Stimulated activated CD4-positive, alpha-beta T cell treated with anti-CD3 and anti-CD28 coated beads, Interleukin-2, amount 100 ng/mL, for 4 hours (primary cell): ENCODE measurements around the gene ABCC9.
"Not testable (repeated sequence)": the region's sequence is repeated elsewhere in the genome, so short reads cannot be mapped to it uniquely, and the experiment has no call there.

Experiments used
- DNase-seq: peaks from one replicate; pipeline ENCODE4 v3.0.0-alpha.2; 2020; ENCODE audit warnings: low read depth

ABCC9 gene

DNA sequence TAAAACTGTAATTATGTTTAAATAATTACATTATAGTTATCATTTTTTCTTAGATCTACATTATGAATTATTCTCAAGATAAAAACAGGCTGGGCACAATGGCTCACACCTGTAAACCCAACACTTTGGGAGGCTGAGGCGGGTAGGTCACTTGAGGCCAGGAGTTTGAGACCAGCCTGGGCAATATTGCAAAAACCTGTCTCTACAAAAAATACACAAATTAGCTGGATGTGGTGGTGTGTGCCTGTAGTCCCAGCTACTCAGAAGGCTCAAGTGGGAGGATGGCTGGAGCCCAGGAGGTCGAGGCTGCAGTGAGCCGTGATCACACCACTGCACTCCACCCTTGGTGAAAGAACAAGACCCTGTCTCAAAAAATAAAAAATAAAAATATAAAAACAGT is 126.4 kb downstream of the ABCC9 start:
- DNase-seq: no peak

DNA sequence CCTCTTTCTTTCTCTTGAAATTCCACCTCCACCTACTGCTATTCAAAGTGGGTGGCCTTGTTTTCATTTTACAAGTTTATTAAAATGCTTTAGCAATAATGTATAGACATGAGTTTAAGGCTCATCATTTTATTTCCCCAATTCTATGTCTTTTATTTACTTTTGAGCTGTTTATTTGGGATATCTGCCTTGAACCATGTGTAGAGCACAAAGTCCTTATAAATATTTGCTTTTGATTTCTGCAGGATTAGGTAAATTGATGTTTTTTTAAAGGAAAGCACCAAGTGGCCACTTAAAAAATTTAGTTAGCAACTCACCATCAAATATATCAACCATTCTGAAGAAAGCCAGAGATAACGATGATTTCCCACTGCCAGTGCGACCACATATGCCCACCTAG is 126.9 kb downstream of the ABCC9 start:
- no peak for DNase-seq

DNA sequence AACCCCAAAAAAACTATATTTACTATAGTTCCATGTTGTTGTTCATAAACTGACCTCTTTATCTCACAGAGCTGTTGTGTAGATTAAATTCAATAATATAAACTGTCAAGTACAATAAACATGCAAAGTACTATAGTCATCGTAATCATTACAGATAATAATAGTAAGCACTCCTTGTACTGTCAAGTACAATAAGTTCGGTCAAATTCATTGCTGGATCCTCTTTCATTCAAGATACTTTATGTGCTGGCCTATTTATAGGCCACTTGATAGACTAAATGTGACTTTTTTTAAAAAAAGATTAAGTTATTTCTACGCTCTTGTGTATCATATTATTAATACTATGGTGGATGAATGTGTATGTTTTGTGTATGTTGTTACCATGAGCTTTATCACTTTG is 127.5 kb downstream of the ABCC9 start:
- DNase-seq: no peak

DNA sequence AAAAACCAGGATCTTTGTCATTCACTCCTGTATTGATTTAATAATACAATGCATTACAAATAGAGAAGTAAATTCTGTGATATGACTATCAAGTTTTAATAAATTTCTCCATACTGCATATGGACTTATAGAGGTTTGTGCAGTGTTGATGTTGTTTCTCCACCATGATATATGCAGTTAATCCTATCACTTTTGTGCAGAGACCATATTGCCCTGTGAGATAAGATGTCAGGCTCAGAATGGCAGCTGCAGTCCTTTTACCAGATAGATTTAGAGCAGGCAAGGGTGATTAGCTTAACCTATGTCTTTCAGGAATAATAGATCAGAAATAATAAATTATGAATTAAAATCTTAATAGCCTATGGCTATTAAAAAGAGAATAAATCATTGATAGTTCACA is 128.1 kb downstream of the ABCC9 start:
- no peak for DNase-seq

DNA sequence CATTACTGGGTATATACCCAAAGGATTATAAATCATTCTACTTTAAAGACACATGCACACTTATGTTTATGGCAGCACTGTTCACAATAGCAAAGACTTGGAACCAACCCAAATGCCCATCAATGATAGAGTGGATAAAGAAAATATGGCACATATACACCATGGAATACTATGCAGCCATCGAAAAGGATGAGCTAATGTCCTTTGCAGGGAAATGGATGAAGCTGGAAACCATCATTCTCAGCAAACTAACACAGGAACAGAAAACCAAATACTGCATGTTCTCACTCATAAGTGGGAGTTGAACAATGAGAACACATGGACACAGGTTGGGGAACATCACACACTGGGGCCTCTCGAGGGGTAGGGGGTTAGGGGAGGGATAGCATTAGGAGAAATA is 128.9 kb downstream of the ABCC9 start:
- not testable (repeated sequence) for DNase-seq

DNA sequence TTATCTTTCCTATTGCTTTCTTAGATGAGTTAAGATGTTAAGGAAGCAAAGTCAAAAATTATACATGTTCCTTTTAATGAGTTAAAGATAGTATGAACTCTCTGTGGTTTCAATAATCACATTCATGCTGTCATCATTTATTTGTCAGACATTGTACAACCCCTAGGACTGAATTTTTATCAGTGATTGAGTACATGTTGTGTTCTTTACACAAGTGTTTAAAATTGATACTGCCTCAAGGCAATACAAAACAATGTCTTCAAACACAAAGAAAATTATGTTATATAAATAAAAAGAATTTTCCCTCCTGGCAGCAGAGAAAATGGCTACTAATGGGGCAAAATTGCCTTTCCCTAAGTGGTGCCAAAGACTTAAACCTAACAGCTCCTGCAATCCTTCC is 132.1 kb downstream of the ABCC9 start:
- no peak for DNase-seq

DNA sequence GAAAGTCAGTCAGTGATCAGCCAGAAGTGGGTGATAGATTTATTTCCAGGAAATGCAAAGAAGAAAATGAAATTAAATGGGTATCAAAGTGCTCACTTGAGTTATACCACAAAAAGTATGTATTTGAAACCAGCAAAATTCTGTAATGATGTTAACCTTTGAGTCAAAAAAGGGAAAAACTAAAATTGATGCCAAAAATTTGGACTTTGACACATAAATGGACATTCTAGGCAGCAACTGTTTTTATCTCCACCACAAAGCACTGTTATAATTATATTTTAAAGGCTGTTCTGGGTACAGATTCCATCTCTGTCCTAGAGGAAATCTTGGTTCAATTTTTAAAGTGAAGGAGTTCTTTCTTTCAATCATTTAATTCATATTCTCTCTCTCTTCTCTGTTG is 135.0 kb downstream of the ABCC9 start:
- no peak for DNase-seq

DNA sequence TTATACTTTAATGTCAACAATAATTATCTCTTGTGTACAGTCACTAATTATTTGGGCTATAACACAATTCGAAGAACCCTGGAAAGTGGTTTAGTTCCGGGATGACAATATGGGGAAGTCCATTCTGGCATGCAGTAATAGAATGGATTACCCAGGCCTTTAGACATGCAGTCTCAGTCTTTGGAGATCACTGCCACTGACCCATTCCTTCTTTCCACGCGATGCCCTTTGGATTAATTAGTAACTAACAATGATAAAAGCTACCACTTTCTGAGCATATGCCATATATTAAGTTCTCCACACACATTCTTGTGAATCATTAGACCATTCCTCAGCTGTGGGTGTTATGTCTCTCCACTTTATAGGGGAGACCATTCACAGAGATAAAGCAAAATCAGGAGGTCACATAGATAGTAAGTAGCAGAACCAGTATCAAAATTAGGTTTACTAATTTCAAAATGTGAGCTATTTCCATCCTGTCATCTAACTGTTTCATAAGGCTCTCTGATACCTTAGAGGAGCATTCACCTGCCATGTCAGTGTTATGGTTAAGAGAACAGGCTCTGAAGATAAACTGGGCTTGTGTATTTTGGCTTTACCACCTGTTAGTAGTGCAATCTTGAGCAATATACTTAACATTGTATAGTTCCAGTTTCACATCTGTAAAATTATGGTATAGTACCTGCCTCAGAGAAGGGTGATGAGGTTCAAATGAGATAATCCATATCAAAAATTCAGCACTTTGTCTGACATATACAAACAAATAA is 139.5 kb downstream of the ABCC9 start:
- DNase-seq: no peak

DNA sequence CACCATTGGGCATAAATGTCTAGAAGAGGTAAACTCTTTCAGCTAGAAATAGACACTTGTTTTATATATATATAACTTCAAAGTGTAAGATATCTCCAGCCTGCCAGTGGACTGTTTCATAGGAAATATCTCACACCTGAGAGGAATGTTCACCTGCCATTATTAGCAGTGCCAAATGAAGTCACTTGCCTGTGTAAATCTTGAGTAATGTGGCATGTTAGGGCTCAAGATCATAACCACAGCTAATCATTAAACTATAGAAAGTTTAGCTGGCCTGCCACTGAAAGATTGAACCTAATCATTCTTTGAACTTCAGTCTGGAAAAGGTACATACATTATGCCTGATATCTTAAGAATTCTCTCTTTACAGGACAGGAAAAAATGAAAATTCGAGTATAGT is 141.2 kb downstream of the ABCC9 start:
- no peak for DNase-seq

DNA sequence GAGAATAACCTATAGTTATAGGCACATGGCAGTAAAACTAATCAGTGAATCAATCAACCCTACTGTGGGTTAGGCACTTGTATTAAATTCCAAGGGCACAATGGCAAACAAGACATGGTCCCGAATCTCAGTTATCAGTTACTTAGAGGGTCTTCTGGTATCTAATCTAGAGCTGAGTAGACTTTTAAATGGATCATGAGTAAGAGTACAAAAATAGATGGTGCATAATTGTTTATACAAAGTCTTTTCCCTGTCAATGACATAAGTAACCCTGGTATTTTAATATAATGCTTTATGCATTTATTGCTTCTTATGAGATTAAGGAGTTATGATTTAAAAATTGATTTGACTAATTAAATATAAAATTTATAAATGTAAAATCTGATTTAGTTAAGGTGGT is 143.7 kb downstream of the ABCC9 start:
- DNase-seq: no peak

DNA sequence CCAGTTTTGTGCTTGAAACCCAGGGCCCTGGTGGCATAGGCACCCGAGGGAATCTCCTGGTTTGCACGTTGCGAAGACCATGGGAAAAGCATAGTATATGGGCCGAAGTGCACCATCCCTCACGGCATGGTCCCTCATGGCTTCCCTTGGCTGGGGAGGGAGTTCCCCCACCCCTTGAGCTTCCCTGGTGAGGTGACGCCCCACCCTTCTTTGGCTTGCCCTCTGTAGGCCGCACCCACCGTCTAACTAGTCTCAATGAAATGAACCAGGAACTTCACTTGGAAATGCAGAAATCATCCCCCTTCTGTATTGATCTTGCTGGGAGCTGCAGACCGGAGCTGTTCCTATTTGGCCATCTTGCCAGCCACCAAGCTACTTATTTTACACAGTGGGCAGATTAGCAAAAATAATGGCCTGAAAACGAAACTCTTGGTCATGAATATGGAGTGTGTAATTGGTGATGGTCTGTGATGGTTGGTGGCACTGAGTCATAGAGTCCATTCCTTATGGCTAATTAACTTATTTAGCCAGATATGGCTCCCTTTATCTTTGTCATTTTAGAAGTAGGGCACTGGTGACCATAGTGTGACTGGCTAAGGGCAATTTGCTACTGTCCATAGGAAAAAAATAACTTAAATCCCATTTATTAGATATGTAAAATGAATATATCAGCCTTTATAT is 145.4 kb downstream of the ABCC9 start:
- DNase-seq: no peak

DNA sequence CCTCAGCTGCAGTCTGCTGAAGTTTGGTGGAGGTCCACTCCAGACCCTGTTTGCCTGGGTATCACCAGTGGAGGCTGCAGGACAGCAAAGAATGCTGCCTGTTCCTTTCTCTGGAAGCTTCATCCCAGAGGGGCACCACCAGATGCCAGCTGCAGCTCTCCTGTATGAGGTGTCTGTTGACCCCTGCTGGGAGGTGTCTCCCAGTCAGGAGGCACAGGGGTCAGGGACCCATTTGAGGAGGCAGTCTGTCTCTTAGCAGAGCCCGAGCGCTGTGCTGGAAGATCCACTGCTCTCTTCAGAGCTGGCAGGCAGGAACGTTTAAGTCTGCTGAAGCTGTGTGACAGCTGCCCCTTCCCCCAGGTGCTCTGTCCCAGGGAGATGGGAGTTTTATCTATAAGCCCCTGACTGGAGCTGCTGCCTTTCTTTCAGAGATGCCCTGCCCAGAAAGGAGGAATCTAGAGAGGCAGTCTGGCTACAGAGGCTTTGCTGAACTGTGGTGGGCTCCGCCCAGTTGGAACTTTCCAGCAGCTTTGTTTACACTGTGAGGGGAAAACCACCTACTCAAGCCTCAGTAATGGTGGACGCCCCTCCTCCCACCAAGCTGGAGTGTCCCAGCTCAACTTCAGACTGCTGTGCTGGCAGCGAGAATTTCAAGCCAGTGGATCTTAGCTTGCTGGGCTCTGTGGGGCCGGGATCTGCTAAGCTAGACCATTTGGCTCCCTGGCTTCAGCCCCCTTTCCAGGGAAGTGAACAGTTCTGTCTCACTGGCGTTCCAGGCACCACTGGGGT is 146.2 kb downstream of the ABCC9 start:
- DNase-seq: not testable (repeated sequence)

DNA sequence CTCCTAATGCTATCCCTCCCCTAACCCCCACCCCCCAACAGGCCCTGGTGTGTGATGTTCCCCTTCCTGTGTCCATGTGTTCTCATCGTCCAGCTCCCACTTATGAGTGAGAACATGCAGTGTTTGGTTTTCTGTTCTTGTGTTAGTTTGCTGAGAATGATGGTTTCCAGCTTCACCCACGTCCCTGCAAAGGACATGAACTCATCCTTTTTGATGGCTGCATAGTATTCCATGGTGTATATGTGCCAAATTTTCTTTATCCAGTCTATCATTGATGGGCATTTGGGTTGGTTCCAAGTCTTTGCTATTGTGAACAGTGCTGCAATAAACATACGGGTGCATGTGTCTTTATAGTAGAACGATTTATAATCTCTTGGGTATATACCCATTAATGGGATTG is 151.5 kb downstream of the ABCC9 start:
- DNase-seq: not testable (repeated sequence)

DNA sequence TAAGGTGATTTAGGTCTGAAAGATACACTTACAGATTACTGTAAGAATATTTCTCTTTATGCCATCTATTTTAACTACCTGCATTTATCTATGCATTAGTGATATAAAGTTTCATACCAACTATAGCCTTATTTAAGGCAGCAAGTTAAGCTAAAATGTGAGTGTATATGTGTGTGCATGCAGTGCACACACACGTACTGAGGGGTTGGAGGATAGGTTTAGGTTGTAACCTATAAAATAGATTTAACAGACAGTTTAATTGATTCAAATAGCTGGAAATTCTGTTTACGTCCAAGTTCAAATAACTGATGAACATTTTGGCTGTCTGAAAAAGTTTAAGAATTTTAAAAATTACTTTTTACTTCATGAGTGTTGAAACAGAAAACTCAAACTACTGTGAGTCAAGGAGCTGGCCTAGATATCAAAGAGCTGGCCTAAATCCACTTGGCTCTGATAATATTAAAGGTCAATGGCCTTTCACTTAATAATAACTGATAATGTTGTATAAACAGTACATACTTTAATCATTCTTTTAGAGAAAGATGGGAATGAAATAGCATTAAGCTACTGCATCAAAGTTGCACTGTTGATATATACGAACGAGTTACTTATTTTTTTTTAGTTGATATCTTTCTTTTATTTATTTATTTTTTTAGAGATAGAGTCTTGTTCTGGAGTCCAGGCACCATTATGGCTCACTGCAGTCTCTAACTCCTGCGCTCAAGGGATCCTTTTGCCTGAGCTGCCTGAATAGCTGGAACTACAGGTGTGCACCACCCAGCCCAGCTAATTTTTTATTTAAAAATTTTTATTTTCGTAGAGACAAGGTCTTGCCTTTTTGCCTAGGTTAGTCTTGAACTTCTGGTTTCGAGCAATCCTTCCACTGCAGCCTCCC is 152.9 kb downstream of the ABCC9 start:
- DNase-seq: no peak

DNA sequence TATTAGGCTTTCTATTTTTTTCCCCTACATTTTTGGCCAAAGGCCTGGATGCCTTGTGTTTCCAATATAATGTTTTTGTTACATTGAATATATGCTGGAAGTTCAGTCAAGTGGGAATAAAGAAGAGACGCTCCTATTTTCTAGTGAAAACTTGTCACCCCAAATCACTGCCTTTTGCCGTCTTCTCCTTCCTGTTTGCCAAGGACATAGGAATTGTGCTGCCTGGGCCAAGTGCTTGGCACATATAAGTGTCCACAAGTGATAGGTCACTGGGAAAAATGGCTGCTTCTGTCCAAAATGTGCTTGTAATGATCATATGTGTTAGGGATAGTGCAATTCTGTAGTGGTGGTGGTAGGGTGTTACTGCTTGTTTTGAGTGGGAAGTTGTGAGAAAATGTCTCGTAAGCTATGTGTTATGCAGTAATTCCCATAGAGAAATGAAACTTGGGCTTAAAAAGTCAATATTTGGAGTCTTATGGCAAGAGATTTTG is 155.1 kb downstream of the ABCC9 start:
- no peak for DNase-seq

DNA sequence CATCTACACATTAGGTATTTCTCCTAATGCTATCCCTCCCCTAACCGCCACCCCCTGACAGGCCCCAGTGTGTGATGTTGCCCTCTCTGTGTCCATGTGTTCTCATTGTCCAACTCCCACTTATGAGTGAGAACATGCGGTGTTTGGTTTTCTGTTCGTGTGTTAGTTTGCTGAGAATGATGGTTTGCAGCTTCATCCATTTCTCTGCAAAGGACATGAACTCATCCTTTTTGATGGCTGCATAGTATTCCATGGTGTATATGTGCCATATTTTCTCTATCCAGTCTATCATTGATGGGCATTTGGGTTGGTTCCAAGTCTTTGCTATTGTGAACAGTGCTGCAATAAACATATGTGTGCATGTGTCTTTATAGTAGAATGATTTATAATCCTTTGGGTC is 158.5 kb downstream of the ABCC9 start:
- not testable (repeated sequence) for DNase-seq

DNA sequence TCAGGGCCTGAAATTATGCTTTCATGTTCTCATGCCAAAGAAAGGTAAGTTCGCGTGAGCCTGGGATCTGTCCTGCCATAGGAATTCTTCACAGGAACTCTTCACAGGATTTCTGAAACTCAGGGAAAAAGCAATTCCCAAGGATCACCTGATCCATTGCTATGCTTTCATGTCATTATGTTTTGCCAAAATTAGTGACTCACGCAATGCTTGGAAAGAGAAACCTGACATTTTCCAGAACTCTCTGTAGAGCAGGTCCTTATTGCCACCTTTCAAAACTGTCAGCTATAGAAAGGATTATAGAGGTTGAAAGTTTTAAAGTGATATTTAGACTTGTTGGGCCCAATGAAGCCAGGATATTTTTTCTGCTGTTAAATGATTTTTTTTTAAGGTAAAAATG is 160.4 kb downstream of the ABCC9 start:
- DNase-seq: no peak

DNA sequence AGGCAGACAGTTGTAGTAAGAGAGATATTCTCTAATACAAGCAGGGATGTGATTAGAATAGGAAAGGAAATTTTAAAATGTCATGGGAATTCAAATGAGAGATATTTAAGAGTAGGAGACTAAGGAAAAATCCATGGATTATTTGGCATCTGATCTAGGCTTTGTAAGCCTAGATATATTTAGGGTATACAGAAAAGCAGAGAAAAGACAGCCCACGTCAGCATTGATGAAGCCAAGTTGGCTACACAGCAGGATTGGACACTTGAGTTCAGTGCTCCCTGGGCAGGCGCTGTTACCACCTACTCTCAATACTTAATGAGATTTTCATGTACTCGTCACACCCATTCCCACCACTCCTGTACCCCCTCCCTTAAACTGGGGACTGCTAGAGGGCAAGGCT is 165.1 kb downstream of the ABCC9 start:
- no peak for DNase-seq

DNA sequence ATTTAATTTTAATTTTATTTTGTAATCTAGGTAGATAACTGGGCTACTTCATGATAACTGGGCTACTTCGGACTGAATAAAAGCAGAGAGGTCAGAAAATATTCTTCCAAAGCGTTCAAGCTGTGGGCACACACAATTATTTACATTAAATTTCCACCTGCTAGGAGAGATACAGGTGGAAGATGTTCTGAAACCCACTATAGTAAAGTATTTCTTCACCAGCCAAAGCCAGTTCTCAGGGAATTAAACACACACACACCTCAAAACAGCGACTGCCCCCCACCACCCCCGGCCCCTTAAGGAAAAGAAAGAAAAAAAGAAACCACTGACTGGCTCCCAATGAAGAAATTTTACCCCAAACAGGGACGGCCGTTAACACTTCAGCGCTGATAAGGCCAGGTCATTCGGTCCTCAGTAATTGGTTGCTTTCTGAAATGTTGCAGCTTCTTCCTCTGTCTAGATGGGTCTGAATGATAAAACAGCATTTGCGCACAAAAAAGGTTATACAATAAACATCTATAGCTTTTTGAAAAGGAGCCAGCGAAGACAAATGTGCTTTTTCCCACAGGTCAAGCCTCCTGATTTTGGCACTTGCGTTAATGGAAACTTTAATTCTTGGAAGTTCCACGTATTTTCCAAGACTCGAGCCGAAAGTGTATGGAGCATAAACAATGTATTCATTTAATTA is 165.9 kb downstream of the ABCC9 start:
- DNase-seq: no peak

DNA sequence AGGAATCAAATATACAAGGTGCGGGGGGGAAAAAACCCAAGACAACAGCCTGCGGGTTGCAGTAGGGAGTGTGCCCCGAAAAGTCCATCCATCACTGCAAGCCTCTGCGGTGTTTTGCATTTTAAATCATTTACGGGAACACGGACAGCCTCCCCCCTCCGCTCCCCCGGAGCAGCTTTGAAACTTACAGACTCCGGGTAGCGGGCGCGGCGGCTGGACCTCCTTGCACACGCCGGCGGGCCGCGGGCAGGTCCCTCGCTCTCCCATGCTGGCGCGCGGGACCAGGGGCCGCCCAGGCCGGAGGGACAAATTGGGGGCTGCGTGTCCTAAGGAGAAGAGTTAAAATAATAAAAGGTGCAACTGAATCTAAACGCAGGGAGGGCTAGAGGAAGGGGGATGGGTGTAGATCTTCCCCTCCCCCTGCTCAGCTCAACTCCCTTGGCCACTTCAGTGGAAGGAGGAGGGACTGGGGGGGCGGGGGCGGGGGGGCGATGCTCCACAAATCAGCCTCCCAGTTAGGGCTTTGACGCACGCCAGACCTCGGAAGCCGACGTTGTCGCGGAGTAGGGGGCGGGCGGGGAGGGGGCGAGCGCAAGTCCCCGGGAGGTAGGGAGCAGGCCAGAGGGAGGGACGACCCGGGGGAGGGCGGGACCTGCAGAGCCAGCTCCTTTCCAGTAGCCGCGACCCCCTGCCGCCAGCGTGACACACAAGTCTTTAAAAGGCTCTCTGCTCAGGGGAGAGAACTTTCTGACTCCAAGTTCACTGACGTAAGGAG is 166.7 kb downstream of the ABCC9 start, which contains the start of gene KCNJ8:
KCNJ8 (minus strand) TSS at position 349 of the 775 bp plus-strand sequence. CDS start 1,090 bp downstream, outside the sequence.
- no peak for DNase-seq
